LNCAP (cell line): ENCODE data around the gene AK2.

ENCODE experiments used
- CTCF ChIP-seq: fragments of 450-650 bp; IDR thresholded peaks from 2 replicates; pipeline ENCODE4 v1.5.1; 2017; ENCODE audit warnings: mild to moderate bottlenecking

Gene AK2

DNA sequence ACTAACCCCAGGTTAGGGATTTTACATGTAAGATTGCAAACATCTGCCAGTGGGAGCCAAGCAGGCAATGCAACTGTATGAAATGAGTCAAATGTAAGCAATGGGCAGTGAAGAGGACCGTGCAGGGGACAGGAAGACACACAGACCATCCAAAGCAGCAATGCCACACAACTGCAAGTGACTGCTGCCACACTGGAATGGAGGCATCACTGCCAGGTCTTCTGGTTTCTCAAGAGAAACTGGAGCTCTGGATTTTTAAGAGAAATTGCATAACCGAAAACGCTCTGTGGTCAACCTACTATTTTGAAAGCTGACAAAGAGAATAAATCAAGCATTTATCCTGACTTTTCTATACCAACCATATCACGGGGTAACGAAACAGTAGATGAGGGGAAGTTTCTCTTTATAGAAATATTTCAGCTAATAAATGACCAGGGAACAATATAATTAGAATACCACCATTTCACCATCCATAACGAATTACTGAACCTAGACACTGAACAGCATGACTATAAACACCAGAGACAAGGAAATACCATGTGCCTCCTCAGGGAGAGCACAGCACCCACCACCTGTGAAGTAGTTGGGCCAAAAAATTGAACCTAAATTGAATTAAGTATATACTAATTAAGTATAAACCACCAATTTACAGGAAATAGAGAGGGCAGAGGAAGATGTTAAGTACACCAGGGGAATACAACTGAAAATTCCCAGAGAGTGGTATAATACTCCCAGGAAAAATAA, 4.4 kb downstream of the AK2 start:
- TF ChIP-seq CTCF = no peak

- TF ChIP-seq CTCF = no peak
Observed at GRCh38 chr1:33031506-33031905, 5.2 kb downstream of the AK2 start.

DNA sequence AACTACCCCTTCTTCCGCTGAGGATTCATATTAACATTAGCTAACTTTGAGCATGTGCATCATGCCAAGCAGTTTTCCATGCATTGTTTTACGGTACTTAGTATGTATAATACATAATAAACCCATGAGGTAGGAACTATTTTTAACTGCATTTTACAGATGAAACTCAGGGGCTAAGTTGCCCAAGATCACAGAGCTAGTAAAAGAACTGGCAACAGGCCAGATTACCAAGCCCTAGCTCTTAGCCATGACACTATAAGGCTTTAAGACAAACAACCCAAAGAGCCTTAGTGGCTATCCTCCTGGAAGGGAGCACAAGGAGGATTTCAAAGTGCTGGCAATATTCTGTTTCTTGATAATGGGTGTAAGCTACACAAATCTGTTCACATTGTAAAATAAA, 6.1 kb downstream of the AK2 start:
- no peak for TF ChIP-seq CTCF

GRCh38 chr1:33029921-33030320, 6.8 kb downstream of the AK2 start:
- TF ChIP-seq CTCF = no peak

DNA sequence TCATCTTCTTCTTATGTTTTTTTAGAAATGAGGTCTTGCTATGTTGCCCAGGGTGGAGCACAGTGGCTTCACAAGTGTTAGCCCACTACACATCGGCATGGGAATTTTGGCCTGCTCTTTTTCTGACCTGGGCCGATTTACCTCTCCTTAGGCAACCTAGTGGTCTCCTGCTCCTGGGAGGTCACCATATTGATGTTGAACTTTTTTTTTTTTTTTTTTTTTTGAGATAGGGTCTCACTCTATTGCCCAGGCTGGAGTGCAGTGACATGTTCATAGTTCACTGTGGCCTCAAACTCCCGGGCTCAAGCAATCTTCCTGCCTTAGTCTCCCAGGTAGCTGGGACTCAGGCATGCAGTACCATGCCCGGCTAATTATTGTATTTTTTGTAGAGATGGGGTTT, 7.5 kb downstream of the AK2 start:
- TF ChIP-seq CTCF = no peak

DNA sequence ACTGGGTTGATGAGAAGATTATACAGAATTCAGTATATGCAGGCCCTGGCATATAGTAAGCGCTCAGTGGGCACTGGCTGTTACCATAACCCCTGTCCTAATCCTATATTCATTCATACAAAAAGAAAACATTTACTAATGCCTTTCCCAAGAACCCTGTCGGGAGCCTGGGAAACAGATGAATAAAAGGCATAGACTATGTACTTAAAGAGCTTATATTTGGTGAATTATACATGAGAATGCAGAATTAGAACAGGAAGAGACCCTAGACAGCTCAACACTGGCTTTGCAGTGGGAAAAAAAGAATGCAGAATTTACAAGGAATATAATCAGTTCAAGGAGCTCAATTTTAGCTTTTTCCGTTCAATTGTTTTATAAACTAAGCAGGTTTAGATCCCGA, 10.9 kb downstream of the AK2 start:
- no peak for TF ChIP-seq CTCF

GRCh38 chr1:33025180-33025569, 11.5 kb downstream of the AK2 start:
- TF ChIP-seq CTCF = no peak

DNA sequence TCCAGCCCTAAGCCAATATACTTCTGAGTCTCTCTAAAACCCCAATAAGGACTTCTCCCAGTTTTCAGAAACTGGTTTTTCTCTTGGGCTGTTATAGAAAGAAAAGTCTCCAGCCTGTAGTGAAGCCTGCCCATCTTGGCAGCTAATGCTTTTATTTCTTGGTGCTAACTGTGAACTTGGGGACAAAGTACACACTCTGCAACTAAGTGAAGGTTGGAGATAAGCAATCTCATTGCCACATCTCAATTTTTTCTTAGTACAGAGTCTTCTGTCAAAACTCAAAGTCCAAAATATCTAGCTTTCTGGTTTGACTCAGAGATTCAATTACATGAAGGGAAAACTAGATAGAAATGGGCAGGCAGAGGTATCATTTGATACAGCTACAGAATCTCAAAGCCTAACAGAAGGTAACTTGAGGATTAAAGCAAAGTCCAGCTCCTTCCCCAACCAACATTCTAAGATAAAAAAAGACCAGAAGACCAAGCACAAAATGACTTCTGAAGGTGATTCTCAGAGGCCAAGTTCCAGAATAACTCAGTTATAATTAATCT, 14.0 kb downstream of the AK2 start:
- no peak for TF ChIP-seq CTCF
